IPS-15b (cell line): Measurements from ENCODE around the gene RPL15.

Experiments used
- H3K27me3 ChIP-seq: one replicate; pipeline ENCODE4 v1.6.1; 2013; ENCODE audit warnings: low read length; ENCODE audit not compliant: control insufficient read depth, insufficient read depth
- H3K36me3 ChIP-seq: one replicate; pipeline ENCODE4 v1.6.1; 2013; ENCODE audit warnings: low read length; ENCODE audit not compliant: control insufficient read depth, insufficient read depth
- H3K4me1 ChIP-seq: one replicate; pipeline ENCODE4 v1.6.1; 2013; ENCODE audit warnings: mild to moderate bottlenecking, low read length; ENCODE audit not compliant: control insufficient read depth, insufficient read depth
- H3K4me3 ChIP-seq: one replicate; pipeline ENCODE4 v1.5.1; 2013; ENCODE audit warnings: low read depth, low read length
- H3K9ac ChIP-seq: one replicate; pipeline ENCODE4 v1.6.1; 2013; ENCODE audit warnings: low read depth, mild to moderate bottlenecking, low read length
- H3K9me3 ChIP-seq: one replicate; pipeline ENCODE4 v1.6.1; 2013; ENCODE audit warnings: mild to moderate bottlenecking, low read length; ENCODE audit not compliant: control insufficient read depth, insufficient read depth

Gene RPL15

GRCh38 chr3:23969393-23969792, 52.5 kb downstream of the RPL15 start:
- H3K9me3 ChIP-seq, result no peaks in the 10 kb centered on the region
- no peak overlapping the region for H3K4me3 ChIP-seq
- H3K36me3 ChIP-seq, result peaks cover 3% of the 10 kb centered on the region
- no peak overlapping the region for H3K9ac ChIP-seq
- H3K27me3 ChIP-seq, result no peaks in the 10 kb centered on the region
- H3K4me1 ChIP-seq, result no peaks in the 10 kb centered on the region
